ENCODE data around the gene AMHR2. TPM values are rescaled to one million over a fixed set of nuclear protein-coding genes. Genes with fewer than 3 reads are reported as not detected.

AMHR2 gene
- total and polyA plus RNA-seq, 2 of the 4 experiments (the other 2 are of a cell fraction): not detected

DNA sequence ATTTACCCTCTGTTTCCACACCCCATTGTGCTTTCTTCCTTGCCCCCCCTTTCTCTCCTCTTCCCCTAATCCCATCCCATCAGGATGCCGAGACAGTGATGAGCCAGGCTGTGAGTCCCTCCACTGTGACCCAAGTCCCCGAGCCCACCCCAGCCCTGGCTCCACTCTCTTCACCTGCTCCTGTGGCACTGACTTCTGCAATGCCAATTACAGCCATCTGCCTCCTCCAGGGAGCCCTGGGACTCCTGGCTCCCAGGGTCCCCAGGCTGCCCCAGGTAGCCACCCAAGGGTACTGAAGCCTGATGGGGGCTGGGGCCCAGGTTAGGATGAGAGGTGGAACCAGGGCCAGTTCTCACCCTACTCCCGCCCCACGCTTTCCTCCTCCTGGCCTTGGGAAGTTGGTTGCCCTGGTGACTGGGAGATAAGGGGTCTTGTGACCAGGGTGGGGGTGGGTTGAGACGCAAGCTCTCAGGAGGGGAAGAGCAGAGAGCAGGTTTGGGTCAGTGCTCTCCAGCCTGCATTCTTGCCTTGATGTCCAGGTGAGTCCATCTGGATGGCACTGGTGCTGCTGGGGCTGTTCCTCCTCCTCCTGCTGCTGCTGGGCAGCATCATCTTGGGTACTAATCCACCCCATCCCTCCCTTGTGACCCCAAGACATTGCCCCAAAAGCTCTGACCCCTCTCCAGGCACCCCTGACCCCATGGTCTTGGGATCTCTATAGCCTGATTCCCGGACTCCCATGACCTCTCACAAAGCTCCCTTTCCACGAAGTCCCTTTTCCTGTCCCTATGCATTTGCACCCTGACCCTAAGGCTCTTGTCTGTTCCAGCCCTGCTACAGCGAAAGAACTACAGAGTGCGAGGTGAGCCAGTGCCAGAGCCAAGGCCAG lies 1.2 kb downstream of the AMHR2 start:
- no peak overlapping the region for H2BK20ac ChIP-seq (ENCODE audit: low read depth, low read length)
- H3K9ac ChIP-seq (ENCODE audit: low read depth, low read length): no peak overlapping the region
- H4K91ac ChIP-seq (ENCODE audit: insufficient read depth, low read depth, low read length): no peak overlapping the region
- WGBS, 2 experiments (ENCODE audit: extremely low coverage in 2 of 2, insufficient read length in 1 of 2): 66% methylated on average over 4 of the region's 9 CpGs; no CpG with 5 or more reads in 1 of the 2 experiments
- no peak overlapping the region for H2BK120ac ChIP-seq (ENCODE audit: low read depth, low read length)
- no peak overlapping the region for H3K18ac ChIP-seq (ENCODE audit: low read depth, low read length)
- intact Hi-C loops (cut with micrococcal nuclease): no loop called here
- no peak for ATAC-seq (ENCODE audit: low read depth)
- H3K9me1 ChIP-seq (ENCODE audit: insufficient read depth, low read length): peaks cover 17% of the 10 kb centered on the region; the same call in 1 of the 2 replicates
- POLR2A ChIA-PET (ENCODE audit: unreplicated experiment): no interaction called here
- CTCF ChIA-PET: no interaction called here
- no peaks in the 10 kb centered on the region for H3K79me1 ChIP-seq (ENCODE audit: low read depth in 1 of 2, low read length in 2 of 2)
- in situ Hi-C loops (cut with MboI; ENCODE audit: low sequenced_read_pairs): no loop called here
- peaks cover 6% of the 10 kb centered on the region for H4K20me1 ChIP-seq (ENCODE audit: insufficient read depth, low read length)
- no peak overlapping the region for H3K56ac ChIP-seq (ENCODE audit: extremely low read depth, insufficient read depth, low read length)
- H3K27ac ChIP-seq (ENCODE audit: insufficient read depth, low read length): no peak overlapping the region
- no peak overlapping the region for H2AK9ac ChIP-seq (replicated peaks; ENCODE audit: low read depth, low read length, poor library complexity)
- no peak for DNase-seq
- no peak overlapping the region for H3K14ac ChIP-seq (replicated peaks; ENCODE audit: low read depth, low read length)
- no peak overlapping the region for H3K23ac ChIP-seq (ENCODE audit: low read depth, low read length)
- H4K5ac ChIP-seq (ENCODE audit: low read depth, low read length): no peak overlapping the region
- H3K9me3 ChIP-seq (ENCODE audit: control insufficient read depth, insufficient read depth, low read length): no peaks in the 10 kb centered on the region
- H4K8ac ChIP-seq (ENCODE audit: low read depth in 2 of 2, low read length in 2 of 2): no peak overlapping the region
- H2AFZ ChIP-seq (replicated peaks; ENCODE audit: low read length, poor library complexity): no peak overlapping the region
- no peak overlapping the region for H3K4me2 ChIP-seq (ENCODE audit: low read depth, low read length)
- no peak overlapping the region; the same call in 1 of the 2 replicates for H3K4ac ChIP-seq (ENCODE audit: low read depth, low read length)
- no peak overlapping the region for H3K4me3 ChIP-seq (ENCODE audit: insufficient read depth, low read depth, low read length)
- no peak overlapping the region for H2AK5ac ChIP-seq (ENCODE audit: low read depth, low read length)
- H3K4me1 ChIP-seq (ENCODE audit: control insufficient read depth, insufficient read depth, low read length): peaks cover 7% of the 10 kb centered on the region
- no peaks in the 10 kb centered on the region for H3K36me3 ChIP-seq (ENCODE audit: control insufficient read depth, insufficient read depth, low read length)
- dilution Hi-C loops (cut with HindIII; ENCODE audit: low sequenced_read_pairs, unreplicated experiment): no loop called here
- BruUV-seq (replicated peaks): no TSS peak
- no peak overlapping the region for H2BK15ac ChIP-seq (ENCODE audit: low read depth, low read length)
- H2BK5ac ChIP-seq (ENCODE audit: low read depth, low read length, poor library complexity, severe bottlenecking): no peak overlapping the region
- H3K27me3 ChIP-seq (ENCODE audit: control insufficient read depth, insufficient read depth, low read length): peaks cover 10% of the 10 kb centered on the region; the same call in 1 of the 2 replicates
- TF ChIP-seq RCOR1 (IDR thresholded peaks at IDR 0.05; ENCODE audit: insufficient replicate concordance, low read length) (no peak), MAFK (IDR thresholded peaks at IDR 0.05; ENCODE audit: low read depth, low read length) (no peak), MXI1 (IDR thresholded peaks at IDR 0.05; ENCODE audit: borderline replicate concordance, low read depth, low read length) (no peak), RAD21 (IDR thresholded peaks at IDR 0.05; ENCODE audit: low read length) (no peak), NFE2L2 (IDR thresholded peaks at IDR 0.05; ENCODE audit: low read depth, low read length) (no peak), MAZ (IDR thresholded peaks at IDR 0.05; ENCODE audit: borderline replicate concordance, low read depth, low read length) (no peak), POLR2A (IDR thresholded peaks at IDR 0.05; ENCODE audit: low read depth, low read length) (no peak), FOS (IDR thresholded peaks at IDR 0.05; ENCODE audit: low read depth, low read length) (no peak), CEBPB (IDR thresholded peaks at IDR 0.05; ENCODE audit: low read depth, low read length) (no peak), BHLHE40 (IDR thresholded peaks at IDR 0.05; ENCODE audit: low read depth, low read length) (no peak), RFX5 (IDR thresholded peaks at IDR 0.05; ENCODE audit: low read depth, low read length) (no peak), CHD1 (IDR thresholded peaks at IDR 0.05; ENCODE audit: low read depth, low read length) (no peak), SMC3 (IDR thresholded peaks at IDR 0.05; ENCODE audit: low read depth, low read length) (no peak)
- TF ChIP-seq, protein P1, sequence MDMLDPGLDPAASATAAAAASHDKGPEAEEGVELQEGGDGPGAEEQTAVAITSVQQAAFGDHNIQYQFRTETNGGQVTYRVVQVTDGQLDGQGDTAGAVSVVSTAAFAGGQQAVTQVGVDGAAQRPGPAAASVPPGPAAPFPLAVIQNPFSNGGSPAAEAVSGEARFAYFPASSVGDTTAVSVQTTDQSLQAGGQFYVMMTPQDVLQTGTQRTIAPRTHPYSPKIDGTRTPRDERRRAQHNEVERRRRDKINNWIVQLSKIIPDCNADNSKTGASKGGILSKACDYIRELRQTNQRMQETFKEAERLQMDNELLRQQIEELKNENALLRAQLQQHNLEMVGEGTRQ (IDR thresholded peaks at IDR 0.05; ENCODE audit: low read depth, low read length): no peak
- TF ChIP-seq, protein P2, sequence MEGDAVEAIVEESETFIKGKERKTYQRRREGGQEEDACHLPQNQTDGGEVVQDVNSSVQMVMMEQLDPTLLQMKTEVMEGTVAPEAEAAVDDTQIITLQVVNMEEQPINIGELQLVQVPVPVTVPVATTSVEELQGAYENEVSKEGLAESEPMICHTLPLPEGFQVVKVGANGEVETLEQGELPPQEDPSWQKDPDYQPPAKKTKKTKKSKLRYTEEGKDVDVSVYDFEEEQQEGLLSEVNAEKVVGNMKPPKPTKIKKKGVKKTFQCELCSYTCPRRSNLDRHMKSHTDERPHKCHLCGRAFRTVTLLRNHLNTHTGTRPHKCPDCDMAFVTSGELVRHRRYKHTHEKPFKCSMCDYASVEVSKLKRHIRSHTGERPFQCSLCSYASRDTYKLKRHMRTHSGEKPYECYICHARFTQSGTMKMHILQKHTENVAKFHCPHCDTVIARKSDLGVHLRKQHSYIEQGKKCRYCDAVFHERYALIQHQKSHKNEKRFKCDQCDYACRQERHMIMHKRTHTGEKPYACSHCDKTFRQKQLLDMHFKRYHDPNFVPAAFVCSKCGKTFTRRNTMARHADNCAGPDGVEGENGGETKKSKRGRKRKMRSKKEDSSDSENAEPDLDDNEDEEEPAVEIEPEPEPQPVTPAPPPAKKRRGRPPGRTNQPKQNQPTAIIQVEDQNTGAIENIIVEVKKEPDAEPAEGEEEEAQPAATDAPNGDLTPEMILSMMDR (conservative IDR thresholded peaks at IDR 0.05; ENCODE audit: low read depth, low read length): no peak

All from IMR-90 (cell line).